Measurements from ENCODE around the gene NSUN5. TPM values are rescaled to one million over a fixed set of nuclear protein-coding genes. Genes with fewer than 3 reads are reported as not detected.

NSUN5 gene
- 10 to 100 TPM; 15.8 to 32.4 (median 20.5) TPM for total RNA-seq
- 10 to 100 TPM in 2 of 3 donors, 1 to 10 TPM in 1; 5.6 to 31.0 (median 24.4) TPM for polyA plus RNA-seq
- long read RNA-seq, donor 1, transcript NSUN5-204 (10 exons, 1,663 nt) = major isoform, 7 of 9 reads
- long read RNA-seq, donor 1, partial matches to known transcripts = 0 of 9 reads
- long read RNA-seq, donor 1, other reads (novel, unspliced or antisense) = 0 of 9 reads
- long read RNA-seq, donor 2, transcript NSUN5-204 (10 exons, 1,663 nt) = major isoform, 5 of 7 reads
- long read RNA-seq, donor 2, partial matches to known transcripts = 0 of 7 reads
- long read RNA-seq, donor 2, other reads (novel, unspliced or antisense) = 0 of 7 reads
- long read RNA-seq, donor 3, partial matches to known transcripts = 0 of 3 reads
- long read RNA-seq, donor 3, other reads (novel, unspliced or antisense) = 0 of 3 reads
- long read RNA-seq, donor 4, transcript NSUN5-204 (10 exons, 1,663 nt) = major isoform, 14 of 19 reads
- long read RNA-seq, donor 4, partial matches to known transcripts = 3 of 19 reads
- long read RNA-seq, donor 4, other reads (novel, unspliced or antisense) = 2 of 19 reads
- long read RNA-seq, donor 5, transcript NSUN5-204 (10 exons, 1,663 nt) = major isoform, 25 of 36 reads
- long read RNA-seq, donor 5, partial matches to known transcripts = 1 of 36 reads
- long read RNA-seq, donor 5, other reads (novel, unspliced or antisense) = 7 of 36 reads
- long read RNA-seq, donor 6, transcript NSUN5-204 (10 exons, 1,663 nt) = major isoform, 5 of 10 reads
- long read RNA-seq, donor 6, partial matches to known transcripts = 1 of 10 reads
- long read RNA-seq, donor 6, other reads (novel, unspliced or antisense) = 2 of 10 reads
- long read RNA-seq, donor 7, partial matches to known transcripts = 0 of 3 reads
- long read RNA-seq, donor 7, other reads (novel, unspliced or antisense) = 0 of 3 reads
- long read RNA-seq, donor 8, partial matches to known transcripts = 0 of 7 reads
- long read RNA-seq, donor 8, other reads (novel, unspliced or antisense) = 0 of 7 reads
- long read RNA-seq, donor 9, partial matches to known transcripts = 0 of 3 reads
- long read RNA-seq, donor 9, other reads (novel, unspliced or antisense) = 0 of 3 reads
- long read RNA-seq, donor 10, partial matches to known transcripts = 0 of 4 reads
- long read RNA-seq, donor 10, other reads (novel, unspliced or antisense) = 0 of 4 reads

DNA sequence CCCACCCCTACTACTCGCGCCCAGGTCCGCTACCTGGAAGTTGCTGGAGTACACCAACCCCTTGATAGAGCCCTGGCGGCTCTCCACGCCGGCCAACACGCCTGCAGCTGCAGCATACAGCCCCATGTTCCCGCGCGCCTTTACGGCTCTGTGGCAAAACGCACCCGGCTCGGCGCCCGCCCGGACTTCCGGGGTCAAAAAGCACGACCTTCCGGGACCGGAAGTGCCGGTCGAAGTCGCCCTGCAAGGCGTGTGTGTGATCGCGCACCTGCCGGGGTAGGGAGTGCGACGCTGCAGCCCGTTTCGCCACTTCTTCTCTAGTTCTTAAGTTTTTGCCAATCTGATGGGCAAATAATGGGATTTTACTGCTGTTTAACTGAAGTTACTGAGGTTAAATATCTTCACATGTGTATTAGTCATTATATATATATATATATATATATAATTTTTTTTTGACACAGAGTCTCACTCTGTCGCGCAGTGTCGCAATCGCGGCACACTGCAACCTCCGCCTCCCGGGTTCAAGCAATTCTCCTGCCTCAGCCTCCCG is at the start of gene NSUN5:
Gene NSUN5, minus strand, starts transcription at position 162 of the 550 bp plus-strand sequence. Its CDS starts 36 bp downstream, at position 126.
- Histone ChIP-seq H3K9me3 (replicated peaks in 1 of 3) (no peaks in the 10 kb centered on the region), H3K4me3 (peak within 1 kb of the TSS; percentile 22 to 81 (median 59)), H3K27ac (peak within 1 kb of the TSS in 3 of 5 donors; percentile 24 to 64 (median 47)), H3K36me3 (replicated peaks in 1 of 2) (peaks cover 0 to 13% of the 10 kb centered on the region in 2 donors), H3K27me3 (no peaks in the 10 kb centered on the region), H3K4me1 (replicated peaks in 1 of 2) (peaks cover 0 to 11% of the 10 kb centered on the region in 2 donors)
- intact Hi-C loops (cut with DNase I) = no loop called here
- DNase-seq = peak; percentile 77 to 92 (median 89)
- WGBS, 4 donors = 10 to 19% (median 14%) methylated on average over 28 to 40 of the region's 40 CpGs
- TF ChIP-seq, protein P1, sequence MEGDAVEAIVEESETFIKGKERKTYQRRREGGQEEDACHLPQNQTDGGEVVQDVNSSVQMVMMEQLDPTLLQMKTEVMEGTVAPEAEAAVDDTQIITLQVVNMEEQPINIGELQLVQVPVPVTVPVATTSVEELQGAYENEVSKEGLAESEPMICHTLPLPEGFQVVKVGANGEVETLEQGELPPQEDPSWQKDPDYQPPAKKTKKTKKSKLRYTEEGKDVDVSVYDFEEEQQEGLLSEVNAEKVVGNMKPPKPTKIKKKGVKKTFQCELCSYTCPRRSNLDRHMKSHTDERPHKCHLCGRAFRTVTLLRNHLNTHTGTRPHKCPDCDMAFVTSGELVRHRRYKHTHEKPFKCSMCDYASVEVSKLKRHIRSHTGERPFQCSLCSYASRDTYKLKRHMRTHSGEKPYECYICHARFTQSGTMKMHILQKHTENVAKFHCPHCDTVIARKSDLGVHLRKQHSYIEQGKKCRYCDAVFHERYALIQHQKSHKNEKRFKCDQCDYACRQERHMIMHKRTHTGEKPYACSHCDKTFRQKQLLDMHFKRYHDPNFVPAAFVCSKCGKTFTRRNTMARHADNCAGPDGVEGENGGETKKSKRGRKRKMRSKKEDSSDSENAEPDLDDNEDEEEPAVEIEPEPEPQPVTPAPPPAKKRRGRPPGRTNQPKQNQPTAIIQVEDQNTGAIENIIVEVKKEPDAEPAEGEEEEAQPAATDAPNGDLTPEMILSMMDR (IDR thresholded peaks at IDR 0.05) = no peak
- TF ChIP-seq POLR2A (IDR thresholded peaks at IDR 0.05) = peak in 1 of 2 donors; percentile 39

DNA sequence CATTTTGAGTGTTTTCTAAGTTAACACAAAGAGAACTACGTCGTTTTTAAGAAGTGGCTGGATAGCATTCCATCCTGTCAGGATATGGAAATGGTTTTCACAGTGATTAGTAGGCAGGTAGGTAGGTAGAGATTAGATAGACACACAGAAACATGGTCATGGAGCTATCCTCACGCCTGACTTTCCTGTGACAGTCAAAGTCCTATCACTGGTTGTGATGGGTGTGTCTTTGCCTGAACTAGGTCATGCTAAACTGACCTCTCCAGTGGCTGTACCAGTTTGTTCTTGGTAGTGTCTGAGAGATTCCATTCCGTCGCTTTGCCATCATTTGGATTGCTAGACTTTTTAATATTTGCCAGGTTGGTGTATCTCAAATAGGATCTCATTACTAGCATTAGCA is 47.5 kb upstream of the NSUN5 start:
- peaks cover 11 to 13% of the 10 kb centered on the region in 2 donors for H3K4me1 ChIP-seq (replicated peaks in 1 of 2)
- no peaks in the 10 kb centered on the region for H3K36me3 ChIP-seq (replicated peaks in 1 of 2)
- no peak for DNase-seq
- intact Hi-C loops (cut with DNase I) = no loop called here
- no peaks in the 10 kb centered on the region for H3K9me3 ChIP-seq (replicated peaks in 1 of 3)
- TF ChIP-seq POLR2A (IDR thresholded peaks at IDR 0.05) = no peak
- TF ChIP-seq, protein P1 (IDR thresholded peaks at IDR 0.05) = no peak
- no peak overlapping the region for H3K4me3 ChIP-seq
- no peak overlapping the region for H3K27ac ChIP-seq
- H3K27me3 ChIP-seq = no peaks in the 10 kb centered on the region
- WGBS, 4 donors = 85 to 91% (median 87%) methylated on average over 5 of the region's 5 CpGs

GRCh38 chr7:73354821-73355220 is 46.2 kb upstream of the NSUN5 start:
- no peak overlapping the region for H3K4me3 ChIP-seq
- peaks cover 11 to 13% of the 10 kb centered on the region in 2 donors for H3K4me1 ChIP-seq (replicated peaks in 1 of 2)
- H3K36me3 ChIP-seq (replicated peaks in 1 of 2) = no peaks in the 10 kb centered on the region
- no peak for DNase-seq
- TF ChIP-seq, protein P1 (IDR thresholded peaks at IDR 0.05) = no peak
- no peak for TF ChIP-seq POLR2A (IDR thresholded peaks at IDR 0.05)
- WGBS, 4 donors = 81 to 90% (median 88%) methylated on average over 16 to 17 of the region's 17 CpGs
- no peaks in the 10 kb centered on the region for H3K9me3 ChIP-seq (replicated peaks in 1 of 3)
- no peak overlapping the region for H3K27ac ChIP-seq
- H3K27me3 ChIP-seq = no peaks in the 10 kb centered on the region
- intact Hi-C loops (cut with DNase I) = no loop called here
